Measurements from ENCODE around the gene TIMM22. TPM values are rescaled to one million over a fixed set of nuclear protein-coding genes. Genes with fewer than 3 reads are reported as not detected.
"Not testable (repeated sequence)": the region's sequence is repeated elsewhere in the genome, so short reads cannot be mapped to it uniquely, and the experiment has no call there.

TIMM22 gene
- polyA plus RNA-seq, 3 donors = 3.2 to 13.6 (median 13.1) TPM

DNA sequence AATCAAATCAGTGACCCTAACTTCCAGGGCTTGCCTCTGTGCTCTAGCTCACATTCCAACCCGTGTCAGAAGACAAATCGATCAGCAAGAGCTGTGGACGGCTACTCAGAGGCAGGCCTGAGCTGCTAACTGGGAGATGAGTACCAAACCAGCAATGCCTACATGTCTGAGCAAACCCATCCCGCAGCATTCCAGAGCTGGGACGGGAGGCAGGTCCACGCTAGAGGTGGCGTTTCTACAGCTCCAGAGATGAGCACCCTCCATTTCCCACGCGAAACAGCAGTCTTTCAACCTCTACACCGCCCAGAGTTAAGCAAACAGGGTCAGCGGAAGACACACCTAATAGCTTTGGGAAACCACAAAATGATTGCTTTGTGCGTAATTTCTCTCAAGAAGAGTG lies 23.9 kb upstream of the TIMM22 start:
- no peak overlapping the region for H3K4me3 ChIP-seq (replicated peaks in 1 of 3; ENCODE audit: low read depth in 2 of 3, low read length in 3 of 3)
- TF ChIP-seq, protein P1, sequence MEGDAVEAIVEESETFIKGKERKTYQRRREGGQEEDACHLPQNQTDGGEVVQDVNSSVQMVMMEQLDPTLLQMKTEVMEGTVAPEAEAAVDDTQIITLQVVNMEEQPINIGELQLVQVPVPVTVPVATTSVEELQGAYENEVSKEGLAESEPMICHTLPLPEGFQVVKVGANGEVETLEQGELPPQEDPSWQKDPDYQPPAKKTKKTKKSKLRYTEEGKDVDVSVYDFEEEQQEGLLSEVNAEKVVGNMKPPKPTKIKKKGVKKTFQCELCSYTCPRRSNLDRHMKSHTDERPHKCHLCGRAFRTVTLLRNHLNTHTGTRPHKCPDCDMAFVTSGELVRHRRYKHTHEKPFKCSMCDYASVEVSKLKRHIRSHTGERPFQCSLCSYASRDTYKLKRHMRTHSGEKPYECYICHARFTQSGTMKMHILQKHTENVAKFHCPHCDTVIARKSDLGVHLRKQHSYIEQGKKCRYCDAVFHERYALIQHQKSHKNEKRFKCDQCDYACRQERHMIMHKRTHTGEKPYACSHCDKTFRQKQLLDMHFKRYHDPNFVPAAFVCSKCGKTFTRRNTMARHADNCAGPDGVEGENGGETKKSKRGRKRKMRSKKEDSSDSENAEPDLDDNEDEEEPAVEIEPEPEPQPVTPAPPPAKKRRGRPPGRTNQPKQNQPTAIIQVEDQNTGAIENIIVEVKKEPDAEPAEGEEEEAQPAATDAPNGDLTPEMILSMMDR (IDR thresholded peaks at IDR 0.05) = no peak
- H3K9me3 Mint-ChIP-seq = peaks cover 0 to 6% (median under 1%) of the 10 kb centered on the region in 7 donors
- peaks cover 0 to 6% of the 10 kb centered on the region in 2 donors for H3K4me1 ChIP-seq (ENCODE audit: control insufficient read depth in 1 of 2, insufficient read depth in 2 of 2, low read length in 2 of 2)
- H2AFZ ChIP-seq (ENCODE audit: insufficient read depth, low read depth, low read length, poor library complexity, severe bottlenecking) = no peak overlapping the region
- no peaks in the 10 kb centered on the region for H3K36me3 ChIP-seq (replicated peaks in 1 of 2; ENCODE audit: control insufficient read depth in 1 of 2, insufficient read depth in 2 of 2, low read length in 2 of 2)
- peaks cover 56 to 71% (median 61%) of the 10 kb centered on the region in 3 donors for H3K27me3 Mint-ChIP-seq (ENCODE audit: low read depth in 3 of 3)
- DNase-seq = no peak
- peaks cover 0 to 8% of the 10 kb centered on the region in 2 donors for H3K9me3 ChIP-seq (replicated peaks in 1 of 2; ENCODE audit: control insufficient read depth in 1 of 2, insufficient read depth in 1 of 2, low read length in 2 of 2)
- no peak overlapping the region for H3K4me2 ChIP-seq (replicated peaks; ENCODE audit: extremely low read depth, low read length, poor library complexity, severe bottlenecking)
- peaks cover 0 to under 1% of the 10 kb centered on the region in 2 donors for H3K36me3 Mint-ChIP-seq
- H3K9ac ChIP-seq (ENCODE audit: insufficient read depth, low read length, poor library complexity, severe bottlenecking) = no peak overlapping the region
- H3K4me3 Mint-ChIP-seq = no peak overlapping the region
- peaks cover 22 to 49% of the 10 kb centered on the region in 2 donors for H3K27me3 ChIP-seq (ENCODE audit: control insufficient read depth in 2 of 2, insufficient read depth in 2 of 2, low read length in 2 of 2)
- intact Hi-C loops (cut with micrococcal nuclease) = no loop called here
- H3K79me2 ChIP-seq (ENCODE audit: insufficient read depth, low read length) = no peaks in the 10 kb centered on the region
- peaks cover 10% of the 10 kb centered on the region for H3K4me1 Mint-ChIP-seq
- H3K27ac Mint-ChIP-seq = no peak overlapping the region
- H3K27ac ChIP-seq (ENCODE audit: low read depth in 1 of 2, low read length in 2 of 2) = no peak overlapping the region
- H4K20me1 ChIP-seq (ENCODE audit: insufficient read depth, low read length) = no peaks in the 10 kb centered on the region
- 90% methylated on average over 12 of the region's 12 CpGs for whole genome bisulfite sequencing (ENCODE audit: insufficient coverage)

DNA sequence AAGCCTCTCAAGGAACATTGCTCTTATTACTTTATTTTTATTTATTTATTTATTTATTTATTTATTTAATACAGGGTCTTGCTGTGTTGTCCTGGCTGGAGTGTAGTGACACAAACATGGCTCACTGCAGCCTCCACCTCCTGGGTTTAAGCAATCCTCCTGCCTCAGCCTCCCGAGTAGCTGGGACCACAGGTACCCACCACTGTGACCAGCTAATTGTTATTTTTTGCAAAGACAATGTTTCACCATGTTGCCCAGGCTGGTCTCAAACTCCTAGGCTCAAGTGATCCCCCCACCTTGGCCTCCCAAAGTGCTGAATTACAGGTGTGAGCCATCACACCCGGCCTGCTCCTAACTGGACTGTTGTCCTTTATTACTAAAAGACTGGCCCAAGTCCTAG lies 22.2 kb upstream of the TIMM22 start:
- DNase-seq; H3K4me3 Mint-ChIP-seq; H3K9ac ChIP-seq (ENCODE audit: insufficient read depth, low read length, poor library complexity, severe bottlenecking); H3K4me3 ChIP-seq (replicated peaks in 1 of 3; ENCODE audit: low read depth in 2 of 3, low read length in 3 of 3); H4K20me1 ChIP-seq (ENCODE audit: insufficient read depth, low read length); H3K4me2 ChIP-seq (replicated peaks; ENCODE audit: extremely low read depth, low read length, poor library complexity, severe bottlenecking); H3K36me3 ChIP-seq (replicated peaks in 1 of 2; ENCODE audit: control insufficient read depth in 1 of 2, insufficient read depth in 2 of 2, low read length in 2 of 2); H3K36me3 Mint-ChIP-seq; H3K9me3 ChIP-seq (replicated peaks in 1 of 2; ENCODE audit: control insufficient read depth in 1 of 2, insufficient read depth in 1 of 2, low read length in 2 of 2); H2AFZ ChIP-seq (ENCODE audit: insufficient read depth, low read depth, low read length, poor library complexity, severe bottlenecking); H3K79me2 ChIP-seq (ENCODE audit: insufficient read depth, low read length); H3K27ac ChIP-seq (ENCODE audit: low read depth in 1 of 2, low read length in 2 of 2); H3K27ac Mint-ChIP-seq; H3K9me3 Mint-ChIP-seq: not testable (repeated sequence)
- intact Hi-C loops (cut with micrococcal nuclease) = loop anchor here in 1 of 2 donors (5.0 kb wide), 1 partner anchor 192 kb away; the partner anchor contains the start of genes GLOD4 and MRM3
- 80% methylated on average over 1 of the region's 2 CpGs for WGBS (ENCODE audit: insufficient coverage)
- Histone ChIP-seq H3K27me3 (ENCODE audit: control insufficient read depth in 2 of 2, insufficient read depth in 2 of 2, low read length in 2 of 2) (peaks cover 30 to 49% of the 10 kb centered on the region in 2 donors), H3K4me1 (ENCODE audit: control insufficient read depth in 1 of 2, insufficient read depth in 2 of 2, low read length in 2 of 2) (peaks cover 8 to 10% of the 10 kb centered on the region in 2 donors)
- Mint-ChIP-seq H3K4me1 (peaks cover 13% of the 10 kb centered on the region), H3K27me3 (ENCODE audit: low read depth in 3 of 3) (peaks cover 48 to 71% (median 57%) of the 10 kb centered on the region in 3 donors)
